ENCODE results near the gene NACC1.

NACC1 gene

GRCh38 chr19:13151605-13152355 lies 33.7 kb downstream of the NACC1 start:
- CTCF ChIA-PET: interaction anchor here (1.2 to 1.3 kb wide), 3 partner anchors 45 to 51 kb away, joined by 3 to 4 read pairs (median 3); no protein-coding TSS in a partner anchor
- TF ChIP-seq, protein P1, sequence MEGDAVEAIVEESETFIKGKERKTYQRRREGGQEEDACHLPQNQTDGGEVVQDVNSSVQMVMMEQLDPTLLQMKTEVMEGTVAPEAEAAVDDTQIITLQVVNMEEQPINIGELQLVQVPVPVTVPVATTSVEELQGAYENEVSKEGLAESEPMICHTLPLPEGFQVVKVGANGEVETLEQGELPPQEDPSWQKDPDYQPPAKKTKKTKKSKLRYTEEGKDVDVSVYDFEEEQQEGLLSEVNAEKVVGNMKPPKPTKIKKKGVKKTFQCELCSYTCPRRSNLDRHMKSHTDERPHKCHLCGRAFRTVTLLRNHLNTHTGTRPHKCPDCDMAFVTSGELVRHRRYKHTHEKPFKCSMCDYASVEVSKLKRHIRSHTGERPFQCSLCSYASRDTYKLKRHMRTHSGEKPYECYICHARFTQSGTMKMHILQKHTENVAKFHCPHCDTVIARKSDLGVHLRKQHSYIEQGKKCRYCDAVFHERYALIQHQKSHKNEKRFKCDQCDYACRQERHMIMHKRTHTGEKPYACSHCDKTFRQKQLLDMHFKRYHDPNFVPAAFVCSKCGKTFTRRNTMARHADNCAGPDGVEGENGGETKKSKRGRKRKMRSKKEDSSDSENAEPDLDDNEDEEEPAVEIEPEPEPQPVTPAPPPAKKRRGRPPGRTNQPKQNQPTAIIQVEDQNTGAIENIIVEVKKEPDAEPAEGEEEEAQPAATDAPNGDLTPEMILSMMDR (IDR thresholded peaks at IDR 0.05; ENCODE audit: control extremely low read depth, extremely low read depth, low read depth, missing control alignments): no peak
- POLR2A ChIA-PET: interaction anchor here (0.6 to 2.0 kb wide), 7 partner anchors 12 to 695 kb away, joined by 3 to 15 read pairs (median 7); partner anchors contain the start of genes JUNB and NACC1
- DNase-seq (ENCODE audit: extremely low spot score): peak; percentile 94

GRCh38 chr19:13152356-13152973 lies 34.4 kb downstream of the NACC1 start:
- no peak for DNase-seq (ENCODE audit: extremely low spot score)
- POLR2A ChIA-PET: interaction anchor here (0.6 to 2.0 kb wide), 10 partner anchors 11 to 1768 kb away, joined by 3 to 15 read pairs (median 4); partner anchors contain the start of genes JUNB and NACC1
- TF ChIP-seq, protein P1 (IDR thresholded peaks at IDR 0.05; ENCODE audit: control extremely low read depth, extremely low read depth, low read depth, missing control alignments): no peak
- CTCF ChIA-PET: interaction anchor here (1.2 to 1.3 kb wide), 3 partner anchors 46 to 52 kb away, joined by 3 to 4 read pairs (median 3); no protein-coding TSS in a partner anchor

GRCh38 chr19:13152974-13153568 lies 35.0 kb downstream of the NACC1 start:
- ChIA-PET POLR2A (interaction anchor here (0.6 to 2.0 kb wide), 8 partner anchors 11 to 1768 kb away, joined by 3 to 15 read pairs (median 6); partner anchors contain the start of gene NACC1), CTCF (interaction anchor here (1.2 to 1.3 kb wide), 3 partner anchors 47 to 52 kb away, joined by 3 to 4 read pairs (median 3); no protein-coding TSS in a partner anchor)
- DNase-seq (ENCODE audit: extremely low spot score): peak; percentile 90
- TF ChIP-seq, protein P1 (IDR thresholded peaks at IDR 0.05; ENCODE audit: control extremely low read depth, extremely low read depth, low read depth, missing control alignments): peak; percentile 28

DNA sequence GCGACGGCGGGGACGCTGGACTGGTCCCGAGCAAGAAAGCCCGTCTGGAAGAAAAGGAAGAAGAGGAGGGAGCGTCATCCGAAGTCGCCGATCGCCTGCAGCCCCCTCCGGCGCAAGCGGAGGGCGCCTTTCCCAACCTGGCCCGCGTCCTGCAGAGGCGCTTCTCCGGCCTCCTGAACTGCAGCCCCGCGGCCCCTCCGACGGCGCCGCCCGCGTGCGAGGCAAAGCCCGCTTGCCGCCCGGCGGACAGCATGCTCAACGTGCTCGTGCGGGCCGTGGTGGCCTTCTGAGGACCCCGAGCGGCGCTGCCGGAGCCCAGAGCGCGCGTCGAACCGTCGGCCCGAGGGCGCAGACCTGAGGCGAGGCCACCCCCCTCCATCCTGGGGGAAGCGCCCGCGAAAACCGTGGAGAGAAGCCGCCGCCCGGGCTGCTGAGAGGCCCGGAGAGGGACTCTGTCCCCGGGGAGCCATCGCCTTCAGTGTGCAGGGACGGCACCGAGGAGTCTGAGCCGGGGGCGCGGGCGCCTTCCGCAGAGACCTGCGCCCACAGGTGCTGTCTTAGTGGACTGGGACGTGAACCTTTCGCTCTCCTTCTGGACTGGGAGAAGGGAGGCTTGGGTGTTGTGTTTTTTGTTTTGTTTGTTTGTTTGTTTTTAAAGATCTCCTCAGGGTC lies 35.6 kb downstream of the NACC1 start:
- CTCF ChIA-PET: interaction anchor here (1.0 kb wide), 1 partner anchor 188 kb away, joined by 3 read pairs; no protein-coding TSS in a partner anchor
- DNase-seq (ENCODE audit: extremely low spot score): no peak
- POLR2A ChIA-PET: interaction anchor here (0.5 to 2.0 kb wide), 3 partner anchors 10 to 633 kb away, joined by 3 to 15 read pairs (median 7); no protein-coding TSS in a partner anchor
- TF ChIP-seq, protein P1 (IDR thresholded peaks at IDR 0.05; ENCODE audit: control extremely low read depth, extremely low read depth, low read depth, missing control alignments): peak; percentile 11

- ChIA-PET POLR2A (interaction anchor here (0.5 to 2.0 kb wide), 5 partner anchors 13 to 632 kb away, joined by 3 to 8 read pairs (median 3); partner anchors contain the start of gene NACC1), CTCF (interaction anchor here (1.0 kb wide), 2 partner anchors 8 to 189 kb away, joined by 3 read pairs; no protein-coding TSS in a partner anchor)
- peak; percentile 57 for DNase-seq (ENCODE audit: extremely low spot score)
- TF ChIP-seq, protein P1 (IDR thresholded peaks at IDR 0.05; ENCODE audit: control extremely low read depth, extremely low read depth, low read depth, missing control alignments): no peak
Observed at GRCh38 chr19:13154241-13154778, 36.2 kb downstream of the NACC1 start.
